A673 (cell line): ENCODE results near the gene C2orf76.

Source experiments
- EZH2 ChIP-seq: fragments of 200-600 bp; sonication (generic); IDR thresholded peaks from 2 replicates; pipeline ENCODE4 v1.6.1; 2017; ENCODE audit warnings: borderline replicate concordance, low read depth, mild to moderate bottlenecking, mixed read lengths, antibody characterized with exemption, low read length; ENCODE audit not compliant: poor library complexity, severe bottlenecking
- TF ChIP-seq, protein P1 (sequence below): fragments of 300-800, 200-600 bp; sonication (generic); conservative IDR thresholded peaks from 2 replicates; pipeline ENCODE4 v1.5.1; 2017; ENCODE audit warnings: low read depth, mild to moderate bottlenecking, antibody characterized with exemption, low read length, moderate library complexity, mixed read lengths

DNA sequence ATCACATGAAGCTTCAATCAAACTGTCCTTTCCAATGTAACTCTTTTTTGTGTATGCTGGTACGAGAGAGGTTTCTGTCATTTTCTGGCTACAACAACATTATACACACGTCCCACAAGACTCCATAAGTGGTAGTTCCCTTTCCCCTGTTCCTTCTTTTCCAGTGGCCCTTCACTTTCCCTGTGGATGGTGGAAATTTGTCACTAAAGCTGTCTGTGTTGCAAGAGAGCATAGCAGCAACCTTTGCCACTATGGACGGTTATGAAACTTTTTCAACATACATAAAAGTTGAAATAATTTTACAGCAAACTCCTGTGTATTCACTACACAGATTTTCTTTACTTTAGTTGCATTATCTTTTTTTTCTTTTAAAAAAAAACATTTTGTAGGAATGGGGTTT is 18.8 kb upstream of the C2orf76 start:
- TF ChIP-seq, protein P1, sequence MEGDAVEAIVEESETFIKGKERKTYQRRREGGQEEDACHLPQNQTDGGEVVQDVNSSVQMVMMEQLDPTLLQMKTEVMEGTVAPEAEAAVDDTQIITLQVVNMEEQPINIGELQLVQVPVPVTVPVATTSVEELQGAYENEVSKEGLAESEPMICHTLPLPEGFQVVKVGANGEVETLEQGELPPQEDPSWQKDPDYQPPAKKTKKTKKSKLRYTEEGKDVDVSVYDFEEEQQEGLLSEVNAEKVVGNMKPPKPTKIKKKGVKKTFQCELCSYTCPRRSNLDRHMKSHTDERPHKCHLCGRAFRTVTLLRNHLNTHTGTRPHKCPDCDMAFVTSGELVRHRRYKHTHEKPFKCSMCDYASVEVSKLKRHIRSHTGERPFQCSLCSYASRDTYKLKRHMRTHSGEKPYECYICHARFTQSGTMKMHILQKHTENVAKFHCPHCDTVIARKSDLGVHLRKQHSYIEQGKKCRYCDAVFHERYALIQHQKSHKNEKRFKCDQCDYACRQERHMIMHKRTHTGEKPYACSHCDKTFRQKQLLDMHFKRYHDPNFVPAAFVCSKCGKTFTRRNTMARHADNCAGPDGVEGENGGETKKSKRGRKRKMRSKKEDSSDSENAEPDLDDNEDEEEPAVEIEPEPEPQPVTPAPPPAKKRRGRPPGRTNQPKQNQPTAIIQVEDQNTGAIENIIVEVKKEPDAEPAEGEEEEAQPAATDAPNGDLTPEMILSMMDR = no peak
- TF ChIP-seq EZH2 = no peak
